Measurements from ENCODE around the gene BRAF.
"Not testable (repeated sequence)": the region's sequence is repeated elsewhere in the genome, so short reads cannot be mapped to it uniquely, and the experiment has no call there.

BRAF gene

GRCh38 chr7:140763166-140763565, 161.6 kb downstream of the BRAF start:
- DNase-seq: not testable (repeated sequence)

GRCh38 chr7:140761375-140761774, 163.4 kb downstream of the BRAF start:
- not testable (repeated sequence) for DNase-seq

- DNase-seq: no peak
Measured at GRCh38 chr7:140754506-140754905, 170.2 kb downstream of the BRAF start.

- DNase-seq: no peak
Measured at GRCh38 chr7:140752533-140752932, 172.2 kb downstream of the BRAF start.

GRCh38 chr7:140746751-140747150, 178.0 kb downstream of the BRAF start:
- no peak for DNase-seq

- no peak for DNase-seq
Measured at GRCh38 chr7:140745266-140746058, 179.3 kb downstream of the BRAF start.

- DNase-seq: no peak
Measured at GRCh38 chr7:140744005-140744404, 180.7 kb downstream of the BRAF start.

GRCh38 chr7:140743255-140743654, 181.5 kb downstream of the BRAF start:
- not testable (repeated sequence) for DNase-seq

- DNase-seq: no peak
Measured at GRCh38 chr7:140738280-140738679, 186.4 kb downstream of the BRAF start.

- no peak for DNase-seq
Measured at GRCh38 chr7:140734729-140735128, 190.0 kb downstream of the BRAF start.

GRCh38 chr7:140734096-140734495, 190.6 kb downstream of the BRAF start:
- no peak for DNase-seq

- no peak for DNase-seq
Measured at GRCh38 chr7:140732416-140732815, 192.3 kb downstream of the BRAF start.

- DNase-seq: no peak
Measured at GRCh38 chr7:140726281-140726680, 198.4 kb downstream of the BRAF start.

- DNase-seq: no peak
Measured at GRCh38 chr7:140724706-140725105, 200.0 kb downstream of the BRAF start.

GRCh38 chr7:140723574-140723973, 201.2 kb downstream of the BRAF start:
- no peak for DNase-seq

- DNase-seq: no peak
Measured at GRCh38 chr7:140723006-140723405, 201.7 kb downstream of the BRAF start.

- no peak for DNase-seq
Measured at GRCh38 chr7:140722254-140722653, 202.5 kb downstream of the BRAF start.

GRCh38 chr7:140719721-140720120, 205.0 kb downstream of the BRAF start:
- DNase-seq: no peak

- no peak for DNase-seq
Measured at GRCh38 chr7:140714331-140715040, 210.2 kb downstream of the BRAF start.

- DNase-seq: not testable (repeated sequence)
Measured at GRCh38 chr7:140712392-140712791, 212.3 kb downstream of the BRAF start.

- DNase-seq: not testable (repeated sequence)
Measured at GRCh38 chr7:140708764-140709163, 216.0 kb downstream of the BRAF start.

GRCh38 chr7:140707132-140707531, 217.6 kb downstream of the BRAF start:
- no peak for DNase-seq

GRCh38 chr7:140704205-140704604, 220.5 kb downstream of the BRAF start:
- DNase-seq: no peak

- no peak for DNase-seq
Measured at GRCh38 chr7:140702774-140703173, 222.0 kb downstream of the BRAF start.
